CD4-positive, alpha-beta T cell treated with Interleukin-6 at 100 ng/mL for 8 hours (primary cell): Measurements from ENCODE around the gene ZNF581.

Experiments used
- DNase-seq: peaks from one replicate; pipeline ENCODE4 v3.0.0-alpha.2; 2020; ENCODE audit warnings: mixed read lengths, low spot score

ZNF581 gene

GRCh38 chr19:55666343-55667005, 23.0 kb downstream of the ZNF581 start:
- no peak for DNase-seq

- DNase-seq, result no peak
Measured at GRCh38 chr19:55667006-55667381, 23.5 kb downstream of the ZNF581 start.

GRCh38 chr19:55667511-55667910, 24.1 kb downstream of the ZNF581 start:
- DNase-seq, result no peak

- no peak for DNase-seq
Measured at GRCh38 chr19:55667958-55668357, 24.5 kb downstream of the ZNF581 start.

GRCh38 chr19:55668603-55669348, 25.3 kb downstream of the ZNF581 start:
- DNase-seq, result no peak

- DNase-seq, result no peak
Measured at GRCh38 chr19:55669418-55670279, 26.2 kb downstream of the ZNF581 start.

GRCh38 chr19:55670280-55671053, 27.0 kb downstream of the ZNF581 start:
- DNase-seq, result no peak

GRCh38 chr19:55671054-55671378, 27.6 kb downstream of the ZNF581 start:
- DNase-seq, result no peak

GRCh38 chr19:55672418-55672817, 29.0 kb downstream of the ZNF581 start:
- no peak for DNase-seq

- DNase-seq, result no peak
Measured at GRCh38 chr19:55673465-55673864, 30.0 kb downstream of the ZNF581 start.

GRCh38 chr19:55673889-55674288, 30.4 kb downstream of the ZNF581 start:
- no peak for DNase-seq

GRCh38 chr19:55674459-55674840, 31.0 kb downstream of the ZNF581 start:
- no peak for DNase-seq

GRCh38 chr19:55674841-55675660, 31.6 kb downstream of the ZNF581 start, which contains the start of gene EPN1:
Gene EPN1 (plus strand): TSS chr19:55675226. CDS start chr19:55678628, 3,402 bp downstream.
- DNase-seq, result peak; percentile 97

GRCh38 chr19:55675661-55676354, 32.4 kb downstream of the ZNF581 start:
- DNase-seq, result no peak

GRCh38 chr19:55676383-55676782, 32.9 kb downstream of the ZNF581 start:
- no peak for DNase-seq

- DNase-seq, result no peak
Measured at GRCh38 chr19:55676889-55677505, 33.5 kb downstream of the ZNF581 start.

- DNase-seq, result no peak
Measured at GRCh38 chr19:55677572-55678028, 34.2 kb downstream of the ZNF581 start.

GRCh38 chr19:55678121-55678671, 34.7 kb downstream of the ZNF581 start:
- DNase-seq, result no peak
